Measurements from ENCODE around the gene MYO19.
"Not testable (repeated sequence)": the region's sequence is repeated elsewhere in the genome, so short reads cannot be mapped to it uniquely, and the experiment has no call there.

Gene MYO19

DNA sequence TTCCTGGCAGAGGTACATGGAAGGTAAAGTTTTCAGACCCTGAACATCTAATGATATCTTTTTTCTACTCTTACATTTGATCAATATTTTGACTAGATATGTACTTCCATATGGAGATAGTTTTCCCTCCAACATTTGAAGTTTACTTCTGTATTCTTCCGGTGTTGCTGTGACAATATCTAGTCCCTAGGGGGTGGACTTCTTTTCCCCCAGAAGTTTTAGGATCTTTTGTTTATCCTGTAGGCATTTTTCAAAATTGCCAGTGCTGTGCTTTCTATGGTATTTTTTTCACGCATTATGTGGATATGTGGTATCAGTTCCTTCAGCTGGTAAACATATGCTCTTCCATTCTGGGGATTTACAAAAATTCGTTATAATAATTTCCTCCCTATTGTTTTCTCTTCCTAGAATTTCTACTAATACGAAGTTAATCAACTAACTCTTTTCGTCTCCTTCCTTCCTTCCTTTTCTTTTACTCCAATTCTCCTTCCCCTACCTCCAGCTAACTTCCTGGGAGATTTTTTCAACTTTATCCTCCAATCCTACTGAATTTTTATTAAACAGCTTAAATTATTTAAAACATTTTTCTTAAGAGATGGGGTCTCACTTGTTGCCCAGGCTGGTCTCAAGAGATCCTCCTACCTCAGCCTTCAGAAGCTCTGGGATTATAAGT, 74.3 kb downstream of the MYO19 start:
- H3K9me3 ChIP-seq: no peaks in the 10 kb centered on the region
- H3K4me1 ChIP-seq (ENCODE audit: control insufficient read depth in 1 of 2, insufficient read depth in 1 of 2, low read depth in 1 of 2, low read length in 1 of 2): no peaks in the 10 kb centered on the region
- peaks cover 61% of the 10 kb centered on the region for H3K27me3 ChIP-seq
- H3K36me3 ChIP-seq: no peaks in the 10 kb centered on the region
- no peak overlapping the region for H3K27ac ChIP-seq
- H3K4me3 ChIP-seq (ENCODE audit: low read depth in 1 of 2, low read length in 1 of 2): no peak overlapping the region
- TF ChIP-seq CTCF (IDR thresholded peaks at IDR 0.05): no peak

- H3K27ac ChIP-seq: no peak overlapping the region
- H3K4me1 ChIP-seq (ENCODE audit: control insufficient read depth in 1 of 2, insufficient read depth in 1 of 2, low read depth in 1 of 2, low read length in 1 of 2): no peaks in the 10 kb centered on the region
- H3K9me3 ChIP-seq: no peaks in the 10 kb centered on the region
- H3K27me3 ChIP-seq: peaks cover 53% of the 10 kb centered on the region
- H3K4me3 ChIP-seq (ENCODE audit: low read depth in 1 of 2, low read length in 1 of 2): no peak overlapping the region
- no peaks in the 10 kb centered on the region for H3K36me3 ChIP-seq
- TF ChIP-seq CTCF (IDR thresholded peaks at IDR 0.05): no peak
Observed at GRCh38 chr17:36459601-36460000, 75.1 kb downstream of the MYO19 start.

DNA sequence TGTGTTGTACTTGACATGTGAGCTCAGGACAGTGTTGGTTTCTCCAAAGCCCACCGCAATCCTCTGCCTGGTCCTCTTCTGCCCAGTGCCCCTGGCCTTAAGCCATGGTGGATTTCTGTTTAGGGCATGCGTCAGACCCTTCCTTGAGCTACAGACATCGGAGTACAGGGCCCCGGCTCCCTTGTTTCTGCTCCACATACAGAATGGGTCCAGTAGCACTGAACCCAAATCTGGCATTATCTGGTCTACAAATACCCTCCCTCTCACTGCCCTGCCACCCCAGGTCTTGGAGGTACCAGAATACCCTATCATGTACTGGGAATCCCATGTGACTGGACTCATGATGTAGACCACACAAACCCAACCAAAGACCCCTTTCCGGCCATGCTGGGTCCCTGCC, 75.6 kb downstream of the MYO19 start:
- H3K27me3 ChIP-seq: peaks cover 47% of the 10 kb centered on the region
- H3K9me3 ChIP-seq: no peaks in the 10 kb centered on the region
- no peak for TF ChIP-seq CTCF (IDR thresholded peaks at IDR 0.05)

DNA sequence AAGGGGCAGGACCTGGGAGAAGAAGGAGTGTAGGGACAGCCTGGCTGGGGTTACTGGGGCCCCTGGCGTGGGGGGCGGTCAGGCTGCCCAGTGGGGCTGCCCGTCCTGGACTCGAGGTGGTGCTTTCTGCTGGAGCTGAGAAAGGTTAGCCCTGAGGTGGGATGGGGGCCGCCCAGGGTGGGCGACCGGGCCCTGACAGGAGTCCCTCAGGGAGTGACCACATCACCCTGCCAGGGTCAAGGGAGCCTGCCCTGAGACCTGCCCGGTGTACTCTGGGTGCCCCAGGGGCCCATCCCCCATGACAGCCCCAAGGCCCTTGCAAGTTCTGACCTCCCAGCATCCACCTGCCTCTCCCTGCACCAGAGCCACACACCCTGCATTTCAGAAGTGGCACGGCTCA, 77.0 kb downstream of the MYO19 start:
- H3K27ac ChIP-seq; H3K4me1 ChIP-seq (ENCODE audit: control insufficient read depth in 1 of 2, insufficient read depth in 1 of 2, low read depth in 1 of 2, low read length in 1 of 2); H3K4me3 ChIP-seq (ENCODE audit: low read depth in 1 of 2, low read length in 1 of 2); H3K9me3 ChIP-seq; H3K36me3 ChIP-seq: not testable (repeated sequence)
- H3K27me3 ChIP-seq: peaks cover 35% of the 10 kb centered on the region

More for the DNA sequence above, 75.6 kb downstream of the MYO19 start:
- Histone ChIP-seq H3K4me1 (ENCODE audit: control insufficient read depth in 1 of 2, insufficient read depth in 1 of 2, low read depth in 1 of 2, low read length in 1 of 2) (no peaks in the 10 kb centered on the region), H3K36me3 (no peaks in the 10 kb centered on the region), H3K27ac (no peak overlapping the region), H3K4me3 (ENCODE audit: low read depth in 1 of 2, low read length in 1 of 2) (no peak overlapping the region)

GRCh38 chr17:36452888-36453287, 81.8 kb downstream of the MYO19 start:
- H3K27me3 ChIP-seq; H3K4me1 ChIP-seq (ENCODE audit: control insufficient read depth in 1 of 2, insufficient read depth in 1 of 2, low read depth in 1 of 2, low read length in 1 of 2); H3K9me3 ChIP-seq; H3K4me3 ChIP-seq (ENCODE audit: low read depth in 1 of 2, low read length in 1 of 2); H3K36me3 ChIP-seq; H3K27ac ChIP-seq: not testable (repeated sequence)

- H3K27me3 ChIP-seq; H3K4me1 ChIP-seq (ENCODE audit: control insufficient read depth in 1 of 2, insufficient read depth in 1 of 2, low read depth in 1 of 2, low read length in 1 of 2); H3K27ac ChIP-seq; H3K9me3 ChIP-seq; H3K36me3 ChIP-seq; H3K4me3 ChIP-seq (ENCODE audit: low read depth in 1 of 2, low read length in 1 of 2): not testable (repeated sequence)
Observed at GRCh38 chr17:36449997-36450396, 84.7 kb downstream of the MYO19 start.

Data from neutrophil (primary cell).